Measurements from ENCODE around the gene CPA5. TPM values are rescaled to one million over a fixed set of nuclear protein-coding genes. Genes with fewer than 3 reads are reported as not detected.

The CPA5 gene
- total and polyA plus RNA-seq, 8 donors: 0.13 to 0.96 (median 0.65) TPM; not detected in 2

DNA sequence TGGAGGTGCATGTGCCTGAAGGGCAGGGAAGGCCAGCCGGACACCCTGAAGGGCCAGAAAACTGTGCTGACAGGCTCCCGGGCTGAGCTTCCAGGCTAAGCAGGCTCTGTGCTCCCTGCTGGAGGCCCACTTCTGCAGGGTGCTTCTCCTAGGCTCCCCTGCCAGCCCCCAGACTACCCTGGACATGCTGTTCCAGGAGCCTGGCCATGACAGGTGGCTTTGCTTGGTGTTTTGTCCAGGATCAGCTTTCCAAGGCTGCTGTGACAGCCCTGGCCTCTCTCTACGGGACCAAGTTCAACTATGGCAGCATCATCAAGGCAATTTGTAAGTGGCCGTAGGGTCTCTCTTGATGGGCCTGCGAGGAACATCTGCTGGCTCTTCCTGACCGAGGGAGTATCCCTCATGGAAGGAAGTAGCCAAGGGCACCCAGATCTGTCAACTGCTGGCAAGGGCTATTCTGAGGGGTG, 41.0 kb downstream of the CPA5 start:
- Histone ChIP-seq H3K9me3 (no peaks in the 10 kb centered on the region), H3K4me1 (no peaks in the 10 kb centered on the region), H3K4me3 (no peak overlapping the region), H3K36me3 (no peaks in the 10 kb centered on the region), H3K27me3 (no peaks in the 10 kb centered on the region), H3K27ac (no peak overlapping the region)
- DNase-seq (no peak), ATAC-seq (no peak)
- TF ChIP-seq, protein P1, sequence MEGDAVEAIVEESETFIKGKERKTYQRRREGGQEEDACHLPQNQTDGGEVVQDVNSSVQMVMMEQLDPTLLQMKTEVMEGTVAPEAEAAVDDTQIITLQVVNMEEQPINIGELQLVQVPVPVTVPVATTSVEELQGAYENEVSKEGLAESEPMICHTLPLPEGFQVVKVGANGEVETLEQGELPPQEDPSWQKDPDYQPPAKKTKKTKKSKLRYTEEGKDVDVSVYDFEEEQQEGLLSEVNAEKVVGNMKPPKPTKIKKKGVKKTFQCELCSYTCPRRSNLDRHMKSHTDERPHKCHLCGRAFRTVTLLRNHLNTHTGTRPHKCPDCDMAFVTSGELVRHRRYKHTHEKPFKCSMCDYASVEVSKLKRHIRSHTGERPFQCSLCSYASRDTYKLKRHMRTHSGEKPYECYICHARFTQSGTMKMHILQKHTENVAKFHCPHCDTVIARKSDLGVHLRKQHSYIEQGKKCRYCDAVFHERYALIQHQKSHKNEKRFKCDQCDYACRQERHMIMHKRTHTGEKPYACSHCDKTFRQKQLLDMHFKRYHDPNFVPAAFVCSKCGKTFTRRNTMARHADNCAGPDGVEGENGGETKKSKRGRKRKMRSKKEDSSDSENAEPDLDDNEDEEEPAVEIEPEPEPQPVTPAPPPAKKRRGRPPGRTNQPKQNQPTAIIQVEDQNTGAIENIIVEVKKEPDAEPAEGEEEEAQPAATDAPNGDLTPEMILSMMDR (IDR thresholded peaks at IDR 0.05): no peak
- intact Hi-C loops (cut with DNase I): no loop called here

DNA sequence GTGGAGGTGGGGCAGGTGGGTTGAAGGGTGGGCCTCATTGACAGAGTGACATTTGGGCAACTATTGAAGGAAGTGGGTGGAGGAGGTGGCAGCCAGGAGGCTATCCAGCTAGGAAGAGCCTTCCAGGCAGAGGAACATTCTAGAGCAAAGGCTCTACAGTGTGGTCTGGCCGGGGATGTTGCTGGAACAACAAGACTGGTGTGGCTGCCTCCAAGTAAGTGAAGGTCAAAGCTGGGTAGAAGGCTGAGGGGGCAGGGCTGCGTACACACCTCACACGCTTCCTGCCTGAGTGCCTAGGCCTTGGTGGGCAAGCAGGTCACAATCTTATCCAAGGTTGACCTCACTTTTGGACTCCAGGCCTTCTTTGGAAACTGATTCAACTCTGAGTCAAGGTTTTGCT, 42.3 kb downstream of the CPA5 start:
- Histone ChIP-seq H3K9me3 (no peaks in the 10 kb centered on the region), H3K27me3 (no peaks in the 10 kb centered on the region), H3K36me3 (no peaks in the 10 kb centered on the region), H3K4me1 (no peaks in the 10 kb centered on the region), H3K27ac (no peak overlapping the region), H3K4me3 (no peak overlapping the region)
- ATAC-seq (no peak), DNase-seq (no peak)
- TF ChIP-seq, protein P1 (IDR thresholded peaks at IDR 0.05): no peak
- intact Hi-C loops (cut with DNase I): no loop called here

DNA sequence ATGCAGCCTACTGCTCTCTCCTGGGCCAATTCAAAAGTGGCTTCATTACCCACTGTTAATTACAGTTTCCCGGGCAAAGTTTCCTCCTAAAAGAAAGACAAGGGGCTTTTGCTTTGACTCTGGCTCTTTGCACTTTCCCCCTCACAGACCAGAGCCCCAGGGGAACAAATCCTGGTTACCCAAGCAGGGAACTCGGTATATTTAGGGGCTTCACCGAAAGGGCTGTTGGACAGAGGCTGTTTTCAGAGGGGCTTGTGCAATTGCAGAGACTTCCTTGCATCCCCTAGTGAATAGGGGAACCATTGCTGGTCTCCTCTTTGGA, 42.7 kb downstream of the CPA5 start:
- TF ChIP-seq, protein P1 (IDR thresholded peaks at IDR 0.05): no peak
- no peaks in the 10 kb centered on the region for H3K36me3 ChIP-seq
- H3K4me1 ChIP-seq: no peaks in the 10 kb centered on the region
- no peak for DNase-seq
- no peak overlapping the region for H3K27ac ChIP-seq
- no peak for ATAC-seq
- H3K9me3 ChIP-seq: no peaks in the 10 kb centered on the region
- no peak overlapping the region for H3K4me3 ChIP-seq
- intact Hi-C loops (cut with DNase I): no loop called here
- no peaks in the 10 kb centered on the region for H3K27me3 ChIP-seq

DNA sequence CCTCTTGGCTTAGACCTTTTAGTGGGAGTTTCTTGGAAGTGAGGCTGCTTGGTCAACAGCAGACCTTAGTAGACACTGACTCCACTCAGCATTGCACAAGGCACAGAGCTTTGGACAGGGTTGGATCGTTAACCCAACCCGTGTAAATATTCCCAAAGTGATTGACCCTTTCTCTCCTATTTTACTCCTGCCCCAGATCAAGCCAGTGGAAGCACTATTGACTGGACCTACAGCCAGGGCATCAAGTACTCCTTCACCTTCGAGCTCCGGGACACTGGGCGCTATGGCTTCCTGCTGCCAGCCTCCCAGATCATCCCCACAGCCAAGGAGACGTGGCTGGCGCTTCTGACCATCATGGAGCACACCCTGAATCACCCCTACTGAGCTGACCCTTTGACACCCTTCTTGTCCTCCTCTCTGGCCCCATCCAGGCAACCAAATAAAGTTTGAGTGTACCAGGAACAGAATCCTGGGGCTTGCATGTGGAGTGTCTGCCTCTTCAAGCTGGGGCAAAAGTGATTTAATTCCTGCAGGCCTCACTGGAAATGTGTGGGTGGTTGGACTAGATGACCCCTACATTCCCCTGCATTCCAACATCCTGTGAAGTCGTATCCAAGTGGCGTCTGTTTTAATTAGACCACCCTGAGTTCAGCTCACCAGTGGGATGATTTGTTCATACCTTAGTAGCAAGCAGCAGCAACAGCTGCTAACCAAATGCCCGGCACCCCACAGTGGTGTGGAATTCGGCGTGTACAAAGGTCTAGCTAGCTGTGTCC, 43.2 kb downstream of the CPA5 start:
- Histone ChIP-seq H3K9me3 (no peaks in the 10 kb centered on the region), H3K4me1 (no peaks in the 10 kb centered on the region), H3K4me3 (no peak overlapping the region), H3K36me3 (no peaks in the 10 kb centered on the region), H3K27me3 (no peaks in the 10 kb centered on the region), H3K27ac (no peak overlapping the region)
- DNase-seq (no peak), ATAC-seq (no peak)
- TF ChIP-seq, protein P1 (IDR thresholded peaks at IDR 0.05): no peak
- intact Hi-C loops (cut with DNase I): no loop called here

DNA sequence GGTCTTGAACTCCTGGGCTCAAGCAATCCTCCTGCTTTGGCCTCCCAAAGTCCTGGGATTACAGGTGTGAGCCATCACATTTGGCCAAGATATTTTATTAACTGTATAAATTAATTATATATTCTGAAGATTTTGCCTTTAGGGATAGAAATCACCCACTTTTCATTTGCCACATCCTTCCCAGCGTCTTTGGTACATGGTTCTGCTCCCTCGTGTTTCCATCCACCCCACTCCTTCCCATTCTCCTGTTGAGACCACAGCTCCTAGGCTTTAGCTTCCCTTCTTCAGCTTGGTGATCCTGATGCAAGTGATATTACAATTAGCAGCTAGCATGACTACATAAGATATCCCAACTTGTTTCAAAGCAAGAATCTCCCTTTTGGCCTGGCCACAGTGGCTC, 44.1 kb downstream of the CPA5 start:
- no peak for DNase-seq
- H3K36me3 ChIP-seq: no peaks in the 10 kb centered on the region
- H3K27ac ChIP-seq: no peak overlapping the region
- H3K9me3 ChIP-seq: no peaks in the 10 kb centered on the region
- TF ChIP-seq, protein P1 (IDR thresholded peaks at IDR 0.05): no peak
- H3K4me1 ChIP-seq: no peaks in the 10 kb centered on the region
- no peaks in the 10 kb centered on the region for H3K27me3 ChIP-seq
- no peak overlapping the region for H3K4me3 ChIP-seq
- no peak for ATAC-seq
- intact Hi-C loops (cut with DNase I): no loop called here
